ENCODE data around the gene PADI1.

- TF ChIP-seq EP300 (IDR thresholded peaks at IDR 0.05) (no peak), CTCF (IDR thresholded peaks at IDR 0.05) (no peak), POLR2AphosphoS5 (IDR thresholded peaks at IDR 0.05) (no peak)
Measured at GRCh38 chr1:17281775-17282181, 76.8 kb downstream of the PADI1 start.
